GM10847 (cell line): ENCODE measurements around the gene TNN.

Source experiments
- POLR2A ChIP-seq: IDR thresholded peaks from 2 replicates; pipeline ENCODE4 v1.6.1; 2011; ENCODE audit not compliant: insufficient read length; ENCODE audit errors: extremely low read depth

TNN gene

GRCh38 chr1:175081983-175082382 lies 14.3 kb downstream of the TNN start:
- TF ChIP-seq POLR2A, result no peak

GRCh38 chr1:175088525-175088951 lies 20.9 kb downstream of the TNN start:
- no peak for TF ChIP-seq POLR2A

GRCh38 chr1:175089136-175089718 lies 21.6 kb downstream of the TNN start:
- TF ChIP-seq POLR2A, result no peak

GRCh38 chr1:175090780-175091179 lies 23.1 kb downstream of the TNN start:
- no peak for TF ChIP-seq POLR2A

GRCh38 chr1:175094626-175095025 lies 27.0 kb downstream of the TNN start:
- no peak for TF ChIP-seq POLR2A

- TF ChIP-seq POLR2A, result no peak
Observed at GRCh38 chr1:175095069-175095468, 27.4 kb downstream of the TNN start.

GRCh38 chr1:175095978-175096607 lies 28.5 kb downstream of the TNN start:
- no peak for TF ChIP-seq POLR2A

- no peak for TF ChIP-seq POLR2A
Observed at GRCh38 chr1:175097361-175097760, 29.7 kb downstream of the TNN start.

- TF ChIP-seq POLR2A, result no peak
Observed at GRCh38 chr1:175099916-175100315, 32.3 kb downstream of the TNN start.

- TF ChIP-seq POLR2A, result no peak
Observed at GRCh38 chr1:175114996-175115395, 47.4 kb downstream of the TNN start.

- no peak for TF ChIP-seq POLR2A
Observed at GRCh38 chr1:175116210-175116798, 48.7 kb downstream of the TNN start.

- TF ChIP-seq POLR2A, result no peak
Observed at GRCh38 chr1:175116903-175117302, 49.3 kb downstream of the TNN start.

- no peak for TF ChIP-seq POLR2A
Observed at GRCh38 chr1:175118375-175119367, 51.0 kb downstream of the TNN start.

- no peak for TF ChIP-seq POLR2A
Observed at GRCh38 chr1:175120511-175120910, 52.9 kb downstream of the TNN start.

- no peak for TF ChIP-seq POLR2A
Observed at GRCh38 chr1:175124861-175125260, 57.2 kb downstream of the TNN start.
